ENCODE measurements around the gene RGS10. TPM values are rescaled to one million over a fixed set of nuclear protein-coding genes. Genes with fewer than 3 reads are reported as not detected.

The RGS10 gene
- total and polyA plus RNA-seq, 7 donors: 4.2 to 28.4 (median 9.5) TPM

- intact Hi-C loops (cut with DNase I): no loop called here
- no peak for ATAC-seq
- WGBS, 3 donors: 92 to 95% (median 92%) methylated on average over 13 of the region's 13 CpGs
These were observed 17.8 kb downstream of the RGS10 start for GRCh38 chr10:119524720-119525070.

GRCh38 chr10:119523895-119524719 is 18.4 kb downstream of the RGS10 start:
- TF ChIP-seq CTCF (IDR thresholded peaks at IDR 0.05): no peak
- Histone ChIP-seq H3K9me3 (no peaks in the 10 kb centered on the region), H3K27me3 (ENCODE audit: insufficient read depth in 3 of 3, low read length in 2 of 3) (peaks cover 0 to 2% (median 0%) of the 10 kb centered on the region in 3 donors), H3K4me3 (no peak overlapping the region), H3K36me3 (ENCODE audit: insufficient read depth in 1 of 2, low read depth in 1 of 2) (peaks cover 0 to 6% of the 10 kb centered on the region in 2 donors), H3K27ac (no peak overlapping the region), H3K4me1 (peaks cover 9% of the 10 kb centered on the region)
- DNase-seq (no peak), ATAC-seq (no peak)
- WGBS, 3 donors: 88 to 90% (median 89%) methylated on average over 17 to 19 of the region's 19 CpGs
- intact Hi-C loops (cut with DNase I): no loop called here

More at GRCh38 chr10:119524720-119525070, 17.8 kb downstream of the RGS10 start:
- TF ChIP-seq CTCF (IDR thresholded peaks at IDR 0.05): no peak
- H3K4me3 ChIP-seq: no peak overlapping the region
- no peaks in the 10 kb centered on the region for H3K9me3 ChIP-seq
- H3K27ac ChIP-seq: no peak overlapping the region
- peaks cover 9% of the 10 kb centered on the region for H3K4me1 ChIP-seq
- peaks cover 0 to 6% of the 10 kb centered on the region in 2 donors for H3K36me3 ChIP-seq (ENCODE audit: insufficient read depth in 1 of 2, low read depth in 1 of 2)
- peaks cover 0 to 2% (median 0%) of the 10 kb centered on the region in 3 donors for H3K27me3 ChIP-seq (ENCODE audit: insufficient read depth in 3 of 3, low read length in 2 of 3)
- no peak for DNase-seq

DNA sequence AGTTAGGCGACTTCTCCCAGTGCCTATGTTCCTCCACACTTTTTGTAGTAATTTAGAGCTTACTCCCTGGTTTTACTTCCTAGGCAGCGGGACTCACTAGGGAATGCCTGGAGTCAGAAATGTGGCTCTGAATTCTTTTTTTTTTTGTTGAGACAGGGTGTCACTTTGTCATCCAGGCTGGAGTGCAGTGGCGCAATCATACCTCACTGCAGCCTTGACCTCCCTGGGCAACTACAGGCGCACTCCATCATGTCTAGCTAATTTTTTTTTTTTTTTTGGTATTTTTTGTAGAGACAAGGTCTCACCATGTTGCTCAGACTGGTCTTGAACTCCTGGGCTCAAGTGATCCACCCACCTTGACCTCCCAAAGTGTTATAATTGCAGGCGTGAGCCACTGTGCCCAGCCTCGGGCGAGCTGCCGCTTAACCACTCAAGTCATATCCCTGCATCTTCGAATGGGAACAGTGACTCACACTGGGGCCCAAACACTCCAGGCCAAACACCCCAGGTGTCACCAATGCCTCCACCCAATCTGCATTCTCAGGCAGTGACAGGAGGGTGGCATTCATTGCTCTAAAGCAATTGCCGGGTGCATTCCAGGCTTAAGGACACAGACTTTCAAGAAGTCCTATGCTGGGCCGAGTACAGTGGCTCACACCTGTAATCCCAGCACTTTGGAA is 19.6 kb downstream of the RGS10 start:
- ATAC-seq (peak in 3 of 4 donors; percentile 31 to 79 (median 51)), DNase-seq (no peak)
- H3K4me1 ChIP-seq: peaks cover 9% of the 10 kb centered on the region
- peaks cover 0 to 6% of the 10 kb centered on the region in 2 donors for H3K36me3 ChIP-seq (ENCODE audit: insufficient read depth in 1 of 2, low read depth in 1 of 2)
- no peak overlapping the region for H3K27ac ChIP-seq
- no peak overlapping the region for H3K4me3 ChIP-seq
- H3K27me3 ChIP-seq (ENCODE audit: insufficient read depth in 3 of 3, low read length in 2 of 3): peaks cover 0 to 2% (median 0%) of the 10 kb centered on the region in 3 donors
- H3K9me3 ChIP-seq: no peaks in the 10 kb centered on the region
- WGBS, 3 donors: 89 to 96% (median 94%) methylated on average over 11 of the region's 11 CpGs
- no peak for TF ChIP-seq CTCF (IDR thresholded peaks at IDR 0.05)
- intact Hi-C loops (cut with DNase I): no loop called here

- ATAC-seq (peak; percentile 58 to 78 (median 73)), DNase-seq (no peak)
These were observed 20.9 kb downstream of the RGS10 start for GRCh38 chr10:119521443-119522204.

More at GRCh38 chr10:119521443-119522204, 20.9 kb downstream of the RGS10 start:
- H3K27ac ChIP-seq: no peak overlapping the region
- H3K4me3 ChIP-seq: no peak overlapping the region
- H3K27me3 ChIP-seq (ENCODE audit: insufficient read depth in 3 of 3, low read length in 2 of 3): peaks cover 0 to 2% (median 0%) of the 10 kb centered on the region in 3 donors
- H3K9me3 ChIP-seq: no peaks in the 10 kb centered on the region
- intact Hi-C loops (cut with DNase I): no loop called here
- peaks cover 0 to 6% of the 10 kb centered on the region in 2 donors for H3K36me3 ChIP-seq (ENCODE audit: insufficient read depth in 1 of 2, low read depth in 1 of 2)
- H3K4me1 ChIP-seq: peaks cover 9% of the 10 kb centered on the region
- WGBS, 3 donors: 70 to 71% (median 70%) methylated on average over 6 of the region's 6 CpGs
- TF ChIP-seq CTCF (IDR thresholded peaks at IDR 0.05): no peak

Measured in psoas muscle (tissue), 8 donors.